ENCODE measurements around the gene POLR3B.

GRCh38 chr12:106455111-106455510 is 97.6 kb downstream of the POLR3B start:
- TF ChIP-seq EP300 (IDR thresholded peaks at IDR 0.05) (no peak), CTCF (IDR thresholded peaks at IDR 0.05) (no peak), POLR2AphosphoS5 (IDR thresholded peaks at IDR 0.05) (no peak)
